Neural crest cell (in vitro differentiated cells): ENCODE measurements around the gene MPDZ. TPM values are rescaled to one million over a fixed set of nuclear protein-coding genes. Genes with fewer than 3 reads are reported as not detected.
A peak's percentile ranks its signal among the peaks of the same experiment; 100 is the strongest.

Source experiments
- DNase-seq: peaks from one replicate; pipeline ENCODE4 v3.0.0; 2021; ENCODE audit warnings: low read depth, mixed read lengths, low spot score
- H3K27ac Mint-ChIP-seq: one replicate; pipeline ENCODE4 v1.8.0; 2021; ENCODE audit warnings: mild to moderate bottlenecking, mixed read lengths; ENCODE audit not compliant: unreplicated experiment
- H3K27me3 Mint-ChIP-seq: 2 replicates; pipeline ENCODE4 v1.8.0; 2021; ENCODE audit warnings: low read depth, mild to moderate bottlenecking, mixed read lengths
- H3K36me3 Mint-ChIP-seq: 2 replicates; pipeline ENCODE4 v1.8.0; 2021; ENCODE audit warnings: low read depth, mild to moderate bottlenecking, mixed read lengths
- H3K4me1 Mint-ChIP-seq: 2 replicates; pipeline ENCODE4 v1.8.0; 2021; ENCODE audit warnings: mixed read lengths
- H3K4me3 Mint-ChIP-seq: one replicate; pipeline ENCODE4 v1.8.0; 2021; ENCODE audit warnings: mild to moderate bottlenecking, mixed read lengths
- H3K9me3 Mint-ChIP-seq: 2 replicates; pipeline ENCODE4 v1.8.0; 2021; ENCODE audit warnings: mixed read lengths
- CTCF ChIP-seq: fragments of 200-600 bp; sonication (generic); conservative IDR thresholded peaks from 2 replicates; pipeline ENCODE4 v1.5.0; 2021; ENCODE audit warnings: antibody characterized with exemption, mild to moderate bottlenecking
- total RNA-seq: library from RNA; stranded (reverse); gene quantifications from 2 replicates; pipeline ENCODE4 v1.2.1, GENCODE V29; 2021

The MPDZ gene
- total RNA-seq, 1 donor from 2014 or later, result 69.4 TPM

- DNase-seq, result no peak
- H3K27me3 Mint-ChIP-seq, result no peaks in the 10 kb centered on the region
- peaks cover 6% of the 10 kb centered on the region for H3K36me3 Mint-ChIP-seq
- peak overlapping the region; percentile 98 for H3K27ac Mint-ChIP-seq
- peak overlapping the region; percentile 66 for H3K4me3 Mint-ChIP-seq
- peaks cover 67% of the 10 kb centered on the region for H3K4me1 Mint-ChIP-seq
- no peak for TF ChIP-seq CTCF
- no peaks in the 10 kb centered on the region for H3K9me3 Mint-ChIP-seq
These were observed 138.5 kb downstream of the MPDZ start for GRCh38 chr9:13140843-13141592.

- no peaks in the 10 kb centered on the region for H3K27me3 Mint-ChIP-seq
These were observed 139.8 kb downstream of the MPDZ start for GRCh38 chr9:13139641-13140171.

GRCh38 chr9:13137426-13137825, 142.1 kb downstream of the MPDZ start:
- H3K4me3 Mint-ChIP-seq, result no peak overlapping the region
- TF ChIP-seq CTCF, result no peak
- H3K9me3 Mint-ChIP-seq, result no peaks in the 10 kb centered on the region
- no peaks in the 10 kb centered on the region for H3K27me3 Mint-ChIP-seq
- peaks cover 20% of the 10 kb centered on the region for H3K36me3 Mint-ChIP-seq
- H3K4me1 Mint-ChIP-seq, result peaks cover 39% of the 10 kb centered on the region
- DNase-seq, result no peak
- H3K27ac Mint-ChIP-seq, result no peak overlapping the region

More at GRCh38 chr9:13139641-13140171, 139.8 kb downstream of the MPDZ start:
- Mint-ChIP-seq H3K9me3 (no peaks in the 10 kb centered on the region), H3K27ac (peak overlapping the region; percentile 91), H3K4me1 (peaks cover 59% of the 10 kb centered on the region), H3K36me3 (peaks cover 16% of the 10 kb centered on the region), H3K4me3 (peak overlapping the region; percentile 9)
- no peak for TF ChIP-seq CTCF
- DNase-seq, result peak; percentile 11

- Mint-ChIP-seq H3K27ac (no peak overlapping the region), H3K36me3 (peaks cover 26% of the 10 kb centered on the region), H3K4me3 (no peak overlapping the region), H3K27me3 (no peaks in the 10 kb centered on the region), H3K9me3 (no peaks in the 10 kb centered on the region), H3K4me1 (no peaks in the 10 kb centered on the region)
- TF ChIP-seq CTCF, result no peak
- no peak for DNase-seq
These were observed 147.5 kb downstream of the MPDZ start for GRCh38 chr9:13131991-13132390.

GRCh38 chr9:13131416-13131815, 148.1 kb downstream of the MPDZ start:
- no peak for TF ChIP-seq CTCF
- no peak overlapping the region for H3K27ac Mint-ChIP-seq
- H3K27me3 Mint-ChIP-seq, result no peaks in the 10 kb centered on the region
- no peaks in the 10 kb centered on the region for H3K4me1 Mint-ChIP-seq
- H3K9me3 Mint-ChIP-seq, result no peaks in the 10 kb centered on the region
- no peak for DNase-seq
- peaks cover 32% of the 10 kb centered on the region for H3K36me3 Mint-ChIP-seq
- no peak overlapping the region for H3K4me3 Mint-ChIP-seq
